H9 (cell line): ENCODE measurements around the gene MAP3K9. TPM values are rescaled to one million over a fixed set of nuclear protein-coding genes. Genes with fewer than 3 reads are reported as not detected.

Source experiments
- DNase-seq: peaks from one replicate; pipeline ENCODE4 v3.0.0-alpha.2; 2017
- H2AFZ ChIP-seq: one replicate; pipeline ENCODE4 v1.6.1; 2013; ENCODE audit warnings: mild to moderate bottlenecking, low read length, control low read depth, moderate library complexity
- H2AK5ac ChIP-seq: 2 replicates; pipeline ENCODE4 v1.6.1; 2013; ENCODE audit warnings: low read length, control low read depth, mixed read lengths; ENCODE audit not compliant: insufficient read length
- H2BK120ac ChIP-seq: one replicate; pipeline ENCODE4 v1.6.1; 2013; ENCODE audit warnings: low read depth, mild to moderate bottlenecking, low read length, control low read depth, inconsistent platforms; ENCODE audit not compliant: poor library complexity, severe bottlenecking
- H2BK12ac ChIP-seq: 2 replicates; pipeline ENCODE4 v1.6.1; 2013; ENCODE audit warnings: low read length, control low read depth, mixed read lengths, low read depth; ENCODE audit not compliant: insufficient read length
- H2BK15ac ChIP-seq: 2 replicates; pipeline ENCODE4 v1.6.1; 2013; ENCODE audit warnings: low read depth, low read length, control low read depth
- H2BK20ac ChIP-seq: one replicate; pipeline ENCODE4 v1.6.1; 2013; ENCODE audit warnings: low read depth, mild to moderate bottlenecking, low read length, control low read depth, inconsistent platforms; ENCODE audit not compliant: poor library complexity, severe bottlenecking
- H2BK5ac ChIP-seq: 2 replicates; pipeline ENCODE4 v1.6.1; 2013; ENCODE audit warnings: low read length, control low read depth, mixed read lengths; ENCODE audit not compliant: insufficient read length
- H3K14ac ChIP-seq: 2 replicates; pipeline ENCODE4 v1.6.1; 2013; ENCODE audit warnings: low read length, control low read depth; ENCODE audit not compliant: insufficient read depth
- H3K18ac ChIP-seq: 2 replicates; pipeline ENCODE4 v1.6.1; 2013; ENCODE audit warnings: low read depth, mild to moderate bottlenecking, mixed read lengths, low read length, control low read depth; ENCODE audit not compliant: insufficient read length
- H3K23ac ChIP-seq: 2 replicates; pipeline ENCODE4 v1.6.1; 2013; ENCODE audit warnings: low read length, control low read depth, mixed read lengths, low read depth; ENCODE audit not compliant: insufficient read length
- H3K23me2 ChIP-seq: 2 replicates; pipeline ENCODE4 v1.6.1; 2013; ENCODE audit warnings: low read depth, mild to moderate bottlenecking, mixed read lengths, low read length, control low read depth; ENCODE audit not compliant: insufficient read length, poor library complexity, severe bottlenecking
- H3K27ac ChIP-seq: 2 replicates; pipeline ENCODE4 v1.5.1; 2013; ENCODE audit warnings: low read length, control low read depth, mixed read lengths, low read depth; ENCODE audit not compliant: insufficient read length
- H3K27me3 ChIP-seq: 2 replicates; pipeline ENCODE4 v1.6.1; 2013; ENCODE audit warnings: low read length, control low read depth, inconsistent platforms; ENCODE audit not compliant: insufficient read depth
- H3K4ac ChIP-seq: 2 replicates; pipeline ENCODE4 v1.6.1; 2013; ENCODE audit warnings: low read depth, mild to moderate bottlenecking, control low read depth, inconsistent platforms, low read length, moderate library complexity
- H3K4me1 ChIP-seq: 2 replicates; pipeline ENCODE4 v1.6.1; 2013; ENCODE audit warnings: low read length, control low read depth, inconsistent platforms; ENCODE audit not compliant: insufficient read depth
- H3K4me2 ChIP-seq: 2 replicates; pipeline ENCODE4 v1.6.1; 2013; ENCODE audit warnings: low read length, control low read depth, mixed read lengths; ENCODE audit not compliant: insufficient read length, insufficient read depth
- H3K56ac ChIP-seq: 2 replicates; pipeline ENCODE4 v1.6.1; 2013; ENCODE audit warnings: low read depth, mild to moderate bottlenecking, mixed read lengths, low read length, control low read depth; ENCODE audit not compliant: insufficient read length
- H3K79me1 ChIP-seq: 2 replicates; pipeline ENCODE4 v1.6.1; 2013; ENCODE audit warnings: low read depth, mild to moderate bottlenecking, moderate library complexity, low read length, control low read depth, inconsistent platforms; ENCODE audit not compliant: insufficient read depth, poor library complexity, severe bottlenecking
- H3K79me2 ChIP-seq: 2 replicates; pipeline ENCODE4 v1.6.1; 2013; ENCODE audit warnings: low read length, control low read depth, inconsistent platforms; ENCODE audit not compliant: insufficient read depth
- H3K9ac ChIP-seq: 2 replicates; pipeline ENCODE4 v1.6.1; 2013; ENCODE audit warnings: low read length, control low read depth, mixed read lengths; ENCODE audit not compliant: insufficient read length; ENCODE audit errors: extremely low read depth
- H3K9me3 ChIP-seq: one replicate; pipeline ENCODE4 v1.6.1; 2013; ENCODE audit warnings: low read depth, low read length, inconsistent platforms; ENCODE audit not compliant: control insufficient read depth
- H3T11ph ChIP-seq: one replicate; pipeline ENCODE4 v1.6.1; 2013; ENCODE audit warnings: mild to moderate bottlenecking, low read length, control low read depth, inconsistent platforms
- H4K20me1 ChIP-seq: one replicate; pipeline ENCODE4 v1.6.1; 2013; ENCODE audit not compliant: control insufficient read depth, insufficient read length, insufficient read depth
- H4K5ac ChIP-seq: 2 replicates; pipeline ENCODE4 v1.6.1; 2013; ENCODE audit warnings: low read depth, mild to moderate bottlenecking, mixed read lengths, low read length, control low read depth; ENCODE audit not compliant: insufficient read length
- H4K8ac ChIP-seq: replicated peaks from 2 replicates; pipeline ENCODE4 v1.6.1; 2013; ENCODE audit warnings: low read length, control low read depth, mixed read lengths, low read depth; ENCODE audit not compliant: insufficient read length
- H4K91ac ChIP-seq: 2 replicates; pipeline ENCODE4 v1.6.1; 2013; ENCODE audit warnings: low read depth, mild to moderate bottlenecking, moderate library complexity, mixed read lengths, low read length, control low read depth; ENCODE audit not compliant: insufficient read length
- H3K27ac Mint-ChIP-seq, 3 experiments: 2 replicates in 2 of 3; 3 replicates in 1 of 3; pipeline ENCODE4 v1.8.0; 2020 to 2021; ENCODE audit warnings: mixed read lengths in 3 of 3, mild to moderate bottlenecking in 1 of 3, moderate library complexity in 1 of 3
- H3K27me3 Mint-ChIP-seq: 2 replicates; pipeline ENCODE4 v1.8.0; 2021; ENCODE audit warnings: low read depth, mild to moderate bottlenecking, moderate library complexity, mixed read lengths
- H3K36me3 Mint-ChIP-seq, 3 experiments: 2 replicates in 2 of 3; 3 replicates in 1 of 3; pipeline ENCODE4 v1.8.0; 2020 to 2021; ENCODE audit warnings: low read depth in 3 of 3, mixed read lengths in 3 of 3; ENCODE audit not compliant: insufficient read depth in 1 of 3
- H3K4me1 Mint-ChIP-seq, 2 experiments: 2 replicates each; pipeline ENCODE4 v1.8.0; 2020; ENCODE audit warnings: mixed read lengths in 2 of 2
- H3K4me3 Mint-ChIP-seq, 2 experiments: 2 replicates in 1 of 2; 3 replicates in 1 of 2; pipeline ENCODE4 v1.8.0; 2020 to 2021; ENCODE audit warnings: mild to moderate bottlenecking in 2 of 2, mixed read lengths in 2 of 2, moderate library complexity in 1 of 2
- H3K9me3 Mint-ChIP-seq, 2 experiments: 2 replicates in 1 of 2; 3 replicates in 1 of 2; pipeline ENCODE4 v1.8.0; 2020; ENCODE audit warnings: mild to moderate bottlenecking in 2 of 2, mixed read lengths in 2 of 2, moderate library complexity in 1 of 2
- WGBS: extraction: QIAGEN DNeasy Blood & Tissue Kit; methylation state at CpG from one replicate; pipeline ENCODE4 v1.1.7; 2013; ENCODE audit warnings: missing lambda C conversion rate, low lambda C conversion rate, mixed read lengths; ENCODE audit not compliant: insufficient read length; ENCODE audit errors: extremely low coverage; 5-methylcytosine and 5-hydroxymethylcytosine counted together
- total RNA-seq: library from RNA; stranded (reverse); gene quantifications from 2 replicates; pipeline ENCODE4 v1.2.1, GENCODE V29; 2021
- TF ChIP-seq, protein P1 (sequence below): fragments of 200-600 bp; sonication (generic); conservative IDR thresholded peaks from 3 replicates; pipeline ENCODE4 v1.8.0; 2021; ENCODE audit warnings: antibody characterized with exemption, mild to moderate bottlenecking

Gene MAP3K9
- total RNA-seq, 1 experiment from 2014 or later, result 20.0 TPM

DNA sequence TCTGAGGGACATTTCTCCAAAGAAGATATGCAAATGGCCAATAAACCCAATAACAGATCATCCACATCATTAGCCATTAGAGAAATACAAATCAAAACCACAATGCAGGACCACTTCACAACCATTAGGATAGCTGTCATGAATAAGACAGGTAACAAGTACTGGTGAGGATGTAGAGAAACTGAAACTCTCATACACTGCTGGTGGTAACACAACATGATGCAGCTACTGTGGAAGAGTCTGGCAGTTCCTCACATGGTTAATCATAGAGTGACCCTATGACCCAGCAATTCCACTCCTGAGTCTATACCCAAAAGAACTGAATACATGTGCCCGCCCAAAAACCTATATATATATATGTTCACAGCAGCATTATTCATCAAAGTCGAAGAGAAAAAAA is 128.6 kb downstream of the MAP3K9 start:
- Histone ChIP-seq H3K9ac (no peak overlapping the region), H3K23me2 (no peaks in the 10 kb centered on the region), H3K9me3 (no peaks in the 10 kb centered on the region), H4K8ac (no peak overlapping the region), H2AFZ (no peak overlapping the region), H3K4me2 (no peak overlapping the region), H2BK20ac (no peak overlapping the region), H3T11ph (no peak overlapping the region), H3K23ac (no peak overlapping the region), H3K27me3 (no peaks in the 10 kb centered on the region), H3K4me1 (peaks cover 5% of the 10 kb centered on the region; the same call in 1 of the 2 replicates), H2BK12ac (no peak overlapping the region), H4K20me1 (no peaks in the 10 kb centered on the region), H4K5ac (no peak overlapping the region), H2BK15ac (no peak overlapping the region), H3K27ac (no peak overlapping the region), H3K18ac (no peak overlapping the region), H3K14ac (no peak overlapping the region), H3K79me2 (0 out of 2 replicates have a peak, but pooled peaks cover 2% of the 10 kb centered on the region), H2BK5ac (no peak overlapping the region), H3K79me1 (no peaks in the 10 kb centered on the region), H3K56ac (no peak overlapping the region), H3K4ac (no peak overlapping the region), H2BK120ac (no peak overlapping the region), H2AK5ac (no peak overlapping the region), H4K91ac (no peak overlapping the region)
- Mint-ChIP-seq H3K27me3 (no peaks in the 10 kb centered on the region), H3K9me3 (no peaks in the 10 kb centered on the region), H3K27ac (no peak overlapping the region), H3K4me1 (peaks cover 16 to 20% of the 10 kb centered on the region in 2 experiments), H3K4me3 (no peak overlapping the region), H3K36me3 (peaks cover 1 to 3% (median 2%) of the 10 kb centered on the region in 3 experiments; a peak in 5 of 7 replicates)
- WGBS, result no CpG with 5 or more reads among the region's 2 CpGs
- TF ChIP-seq, protein P1, sequence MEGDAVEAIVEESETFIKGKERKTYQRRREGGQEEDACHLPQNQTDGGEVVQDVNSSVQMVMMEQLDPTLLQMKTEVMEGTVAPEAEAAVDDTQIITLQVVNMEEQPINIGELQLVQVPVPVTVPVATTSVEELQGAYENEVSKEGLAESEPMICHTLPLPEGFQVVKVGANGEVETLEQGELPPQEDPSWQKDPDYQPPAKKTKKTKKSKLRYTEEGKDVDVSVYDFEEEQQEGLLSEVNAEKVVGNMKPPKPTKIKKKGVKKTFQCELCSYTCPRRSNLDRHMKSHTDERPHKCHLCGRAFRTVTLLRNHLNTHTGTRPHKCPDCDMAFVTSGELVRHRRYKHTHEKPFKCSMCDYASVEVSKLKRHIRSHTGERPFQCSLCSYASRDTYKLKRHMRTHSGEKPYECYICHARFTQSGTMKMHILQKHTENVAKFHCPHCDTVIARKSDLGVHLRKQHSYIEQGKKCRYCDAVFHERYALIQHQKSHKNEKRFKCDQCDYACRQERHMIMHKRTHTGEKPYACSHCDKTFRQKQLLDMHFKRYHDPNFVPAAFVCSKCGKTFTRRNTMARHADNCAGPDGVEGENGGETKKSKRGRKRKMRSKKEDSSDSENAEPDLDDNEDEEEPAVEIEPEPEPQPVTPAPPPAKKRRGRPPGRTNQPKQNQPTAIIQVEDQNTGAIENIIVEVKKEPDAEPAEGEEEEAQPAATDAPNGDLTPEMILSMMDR, result no peak
- DNase-seq, result no peak
